GM23338 (cell line): ENCODE results near the gene ARHGEF16.

ENCODE experiments used
- CREB1 ChIP-seq: fragments of 250-450 bp; sonication (Bioruptor Pico); IDR thresholded peaks from 2 replicates; pipeline ENCODE4 v1.5.0; 2020; ENCODE audit warnings: low read depth, mild to moderate bottlenecking, moderate library complexity
- CTCF ChIP-seq, 2 experiments: fragments of 200-600 bp in 1 of 2; sonication (generic) in 1 of 2; conservative IDR thresholded peaks; 2 replicates each; pipeline versions ENCODE4 v1.5.1 to v1.6.1; 2016 to 2017; ENCODE audit warnings: antibody characterized with exemption in 2 of 2, low read depth in 2 of 2, mild to moderate bottlenecking in 2 of 2, moderate library complexity in 1 of 2
- ETS1 ChIP-seq: IDR thresholded peaks from 2 replicates; pipeline ENCODE4 v1.6.1; 2016; ENCODE audit warnings: antibody characterized with exemption
- EZH2 ChIP-seq: fragments of 200-600 bp; sonication (generic); IDR thresholded peaks from one replicate; pipeline ENCODE4 v1.8.0; 2017; ENCODE audit warnings: antibody characterized with exemption, mild to moderate bottlenecking, low read depth; ENCODE audit not compliant: unreplicated experiment
- EZH2phosphoT487 ChIP-seq: fragments of 200-600 bp; sonication (generic); IDR thresholded peaks from one replicate; pipeline ENCODE4 v1.8.1; 2018; ENCODE audit warnings: antibody characterized with exemption; ENCODE audit not compliant: unreplicated experiment
- POLR2AphosphoS5 ChIP-seq: IDR thresholded peaks from 2 replicates; pipeline ENCODE4 v1.6.1; 2016; ENCODE audit warnings: antibody characterized with exemption, low read depth
- REST ChIP-seq: IDR thresholded peaks from one replicate; pipeline ENCODE4 v1.6.1; 2018; ENCODE audit warnings: antibody characterized with exemption; ENCODE audit not compliant: unreplicated experiment
- STAT1 ChIP-seq: IDR thresholded peaks from one replicate; pipeline ENCODE4 v1.6.1; 2016; ENCODE audit warnings: antibody characterized with exemption; ENCODE audit not compliant: unreplicated experiment
- ZNF462 ChIP-seq: fragments of 250-450 bp; sonication (Bioruptor Pico); IDR thresholded peaks from 2 replicates; pipeline ENCODE4 v1.5.0; 2020; ENCODE audit warnings: mild to moderate bottlenecking, moderate library complexity

GRCh38 chr1:3457910-3458883, 3.7 kb downstream of the ARHGEF16 start:
- TF ChIP-seq CTCF (conservative IDR thresholded peaks at IDR 0.05; ENCODE audit: low read depth in 2 of 2) (no peak), EZH2phosphoT487 (no peak), EZH2 (no peak), ETS1 (no peak), POLR2AphosphoS5 (no peak), ZNF462 (CRISPR knock-in tag) (no peak), CREB1 (CRISPR knock-in tag) (no peak), REST (no peak), STAT1 (no peak)
